GM21447 (cell line): ENCODE measurements around the gene CPN1.
"Not testable (repeated sequence)": the region's sequence is repeated elsewhere in the genome, so short reads cannot be mapped to it uniquely, and the experiment has no call there.

Source experiments
- ATAC-seq: cut with Tn5 transposase; IDR thresholded peaks from one replicate; pipeline ENCODE4 v1.9.1; 2021; ENCODE audit not compliant: unreplicated experiment

Gene CPN1

GRCh38 chr10:100025576-100025975, 56.1 kb downstream of the CPN1 start:
- ATAC-seq, result no peak

- no peak for ATAC-seq
Observed at GRCh38 chr10:100024748-100025147, 56.9 kb downstream of the CPN1 start.

GRCh38 chr10:100022403-100022802, 59.3 kb downstream of the CPN1 start:
- ATAC-seq, result no peak

GRCh38 chr10:100021322-100021721, 60.3 kb downstream of the CPN1 start:
- no peak for ATAC-seq

GRCh38 chr10:100020886-100021253, 60.8 kb downstream of the CPN1 start:
- no peak for ATAC-seq

- ATAC-seq, result peak; percentile 79
Observed at GRCh38 chr10:100020142-100020885, 61.4 kb downstream of the CPN1 start.

- no peak for ATAC-seq
Observed at GRCh38 chr10:100019787-100020141, 61.9 kb downstream of the CPN1 start.

- peak; percentile 71 for ATAC-seq
Observed at GRCh38 chr10:100014071-100014762, 67.5 kb downstream of the CPN1 start.

GRCh38 chr10:100013621-100014020, 68.0 kb downstream of the CPN1 start:
- no peak for ATAC-seq

GRCh38 chr10:100011906-100012305, 69.8 kb downstream of the CPN1 start:
- not testable (repeated sequence) for ATAC-seq

- ATAC-seq, result peak; percentile 48
Observed at GRCh38 chr10:100009793-100010676, 71.6 kb downstream of the CPN1 start, which contains the start of gene DNMBP. Gene DNMBP, minus strand, starts transcription at chr10:100009947. Its CDS starts 37,823 bp downstream, at chr10:99972124.

GRCh38 chr10:100009283-100009792, 72.3 kb downstream of the CPN1 start:
- ATAC-seq, result peak; percentile 44

- ATAC-seq, result no peak
Observed at GRCh38 chr10:100008708-100009282, 72.9 kb downstream of the CPN1 start.

- ATAC-seq, result no peak
Observed at GRCh38 chr10:100008142-100008522, 73.5 kb downstream of the CPN1 start.

GRCh38 chr10:100007231-100008141, 74.2 kb downstream of the CPN1 start:
- no peak for ATAC-seq

- no peak for ATAC-seq
Observed at GRCh38 chr10:100006243-100006886, 75.3 kb downstream of the CPN1 start.

GRCh38 chr10:100004805-100005510, 76.7 kb downstream of the CPN1 start:
- ATAC-seq, result no peak

GRCh38 chr10:100000109-100000644, 81.5 kb downstream of the CPN1 start:
- no peak for ATAC-seq
